Measurements from ENCODE around the gene WHRN. TPM values are rescaled to one million over a fixed set of nuclear protein-coding genes. Genes with fewer than 3 reads are reported as not detected.
A peak's percentile ranks its signal among the peaks of the same experiment; 100 is the strongest.

Gene WHRN
- total RNA-seq, 4 donors from 2014 or later = 8.4 to 12.9 (median 11.0) TPM

GRCh38 chr9:114367772-114368569, 137.3 kb downstream of the WHRN start:
- no peak for TF ChIP-seq CTCF (IDR thresholded peaks at IDR 0.05)
- TF ChIP-seq POLR2A (IDR thresholded peaks at IDR 0.05) = no peak
- no peak for TF ChIP-seq EP300 (IDR thresholded peaks at IDR 0.05)
- no peak for TF ChIP-seq POLR2AphosphoS5 (IDR thresholded peaks at IDR 0.05)
- H3K36me3 ChIP-seq = peaks cover 0 to 77% of the 10 kb centered on the region in 2 donors
- no peak for ATAC-seq
- H3K4me3 ChIP-seq = no peak overlapping the region
- H3K27me3 ChIP-seq = no peaks in the 10 kb centered on the region
- H3K4me1 ChIP-seq = peaks cover 0 to 35% (median 4%) of the 10 kb centered on the region in 3 donors
- H3K9me3 ChIP-seq = no peaks in the 10 kb centered on the region
- no CpG with 5 or more reads among the region's 14 CpGs for WGBS, 2 donors (ENCODE audit: low coverage in 1 of 2)
- peak overlapping the region in 2 of 4 donors; percentile 2 to 4 for H3K27ac ChIP-seq

GRCh38 chr9:114367366-114367765, 137.9 kb downstream of the WHRN start:
- TF ChIP-seq POLR2AphosphoS5 (IDR thresholded peaks at IDR 0.05) (no peak), CTCF (IDR thresholded peaks at IDR 0.05) (no peak), POLR2A (IDR thresholded peaks at IDR 0.05) (no peak), EP300 (IDR thresholded peaks at IDR 0.05) (no peak)
- Histone ChIP-seq H3K27me3 (no peaks in the 10 kb centered on the region), H3K4me3 (no peak overlapping the region), H3K9me3 (no peaks in the 10 kb centered on the region), H3K4me1 (peaks cover 0 to 29% (median 2%) of the 10 kb centered on the region in 3 donors), H3K27ac (peak overlapping the region in 1 of 4 donors; percentile 4), H3K36me3 (peaks cover 0 to 79% of the 10 kb centered on the region in 2 donors)
- WGBS, 2 donors (ENCODE audit: low coverage in 1 of 2) = 63% methylated on average over 1 of the region's 6 CpGs; no CpG with 5 or more reads in 1 of the 2 donors
- ATAC-seq = no peak

GRCh38 chr9:114366334-114367128, 138.7 kb downstream of the WHRN start:
- Histone ChIP-seq H3K4me3 (no peak overlapping the region), H3K27ac (peak overlapping the region in 2 of 4 donors; percentile 29 to 32), H3K4me1 (peaks cover 0 to 21% (median 0%) of the 10 kb centered on the region in 3 donors), H3K9me3 (no peaks in the 10 kb centered on the region), H3K27me3 (no peaks in the 10 kb centered on the region), H3K36me3 (peaks cover 0 to 85% of the 10 kb centered on the region in 2 donors)
- peak; percentile 28 for ATAC-seq
- 46 to 56% methylated on average over 9 to 10 of the region's 10 CpGs for WGBS, 2 donors (ENCODE audit: low coverage in 1 of 2)
- no peak for TF ChIP-seq EP300 (IDR thresholded peaks at IDR 0.05)

- H3K27ac ChIP-seq = no peak overlapping the region
- no peak overlapping the region for H3K4me3 ChIP-seq
- TF ChIP-seq EP300 (IDR thresholded peaks at IDR 0.05) = no peak
- no peak for TF ChIP-seq POLR2A (IDR thresholded peaks at IDR 0.05)
- H3K4me1 ChIP-seq = peaks cover 0 to 8% (median 0%) of the 10 kb centered on the region in 3 donors
- 76 to 83% methylated on average over 2 of the region's 2 CpGs for WGBS, 2 donors (ENCODE audit: low coverage in 1 of 2)
- no peak for ATAC-seq
- H3K27me3 ChIP-seq = no peaks in the 10 kb centered on the region
- H3K9me3 ChIP-seq = no peaks in the 10 kb centered on the region
- H3K36me3 ChIP-seq = peaks cover 0 to 91% of the 10 kb centered on the region in 2 donors
These were observed 140.1 kb downstream of the WHRN start for GRCh38 chr9:114365194-114365593.

GRCh38 chr9:114364134-114365041, 140.9 kb downstream of the WHRN start:
- Histone ChIP-seq H3K4me3 (no peak overlapping the region), H3K36me3 (peaks cover 0 to 96% of the 10 kb centered on the region in 2 donors), H3K4me1 (peaks cover 0 to 7% (median 0%) of the 10 kb centered on the region in 3 donors), H3K27me3 (no peaks in the 10 kb centered on the region), H3K9me3 (no peaks in the 10 kb centered on the region), H3K27ac (no peak overlapping the region)
- ATAC-seq = peak; percentile 64
- whole genome bisulfite sequencing, 2 donors (ENCODE audit: low coverage in 1 of 2) = 61 to 76% methylated on average over 4 of the region's 6 CpGs
- TF ChIP-seq POLR2AphosphoS5 (IDR thresholded peaks at IDR 0.05) = peak; percentile 39
- no peak for TF ChIP-seq CTCF (IDR thresholded peaks at IDR 0.05)

Data from gastroesophageal sphincter (tissue), 4 donors.